K562 (cell line): Measurements from ENCODE around the gene COL25A1. TPM values are rescaled to one million over a fixed set of nuclear protein-coding genes. Genes with fewer than 3 reads are reported as not detected.
A peak's percentile ranks its signal among the peaks of the same experiment; 100 is the strongest.
"Not testable (repeated sequence)": the region's sequence is repeated elsewhere in the genome, so short reads cannot be mapped to it uniquely, and the experiment has no call there.

Experiments used
- ATAC-seq: fragments of 200-7000 bp; cut with Tn5 transposase; 3 replicates; pipeline ENCODE4 v1.9.1; 2020; ENCODE audit warnings: moderate library complexity
- BruUV-seq: library from RNA; stranded (reverse); fragments of 400-500 nt; replicated peaks from 2 replicates; lab custom pipeline; 2021; lab: Mats Ljungman, UMichigan
- CTCF ChIA-PET: fragments of 300-600 bp; formaldehyde crosslinking; extraction: SDS; loops from one replicate; lab custom pipeline; 2021; ENCODE audit warnings: low intra/inter-chr PET ratio; lab: Yijun Ruan, JAX
- POLR2A ChIA-PET: fragments of 300-600, 350-650 bp; sonication (Branson Sonifier 250); formaldehyde crosslinking; extraction: SDS; loops from one replicate; lab custom pipeline; 2021; ENCODE audit warnings: antibody characterized with exemption, inconsistent platforms; lab: Yijun Ruan, JAX
- DNase-seq, 4 experiments: peaks; one replicate each; pipeline versions ENCODE4 v3.0.0 to v3.0.0-alpha.2; 2011 to 2018; ENCODE audit warnings: low spot score in 3 of 4, mixed read lengths in 3 of 4; ENCODE audit errors: extremely low read depth in 1 of 4
- FAIRE-seq: peaks from 2 replicates; lab custom pipeline; 2011; peaks lifted over from hg19 to GRCh38; lab: Jason Lieb, UNC
- H2AFZ ChIP-seq: 2 replicates; pipeline ENCODE4 v1.6.0; 2011; ENCODE audit warnings: low read depth, low read length, control low read depth, inconsistent platforms
- H3K27ac ChIP-seq: fragments of 200-600 bp; 3 replicates; pipeline ENCODE4 v1.8.0; 2011; ENCODE audit warnings: low read depth, mild to moderate bottlenecking, control low read depth, inconsistent platforms, low read length, moderate library complexity, mixed read lengths; ENCODE audit errors: extremely low read depth
- H3K27me3 ChIP-seq, 2 experiments: fragments of 300-600 bp in 1 of 2; 2 replicates in 1 of 2; 3 replicates in 1 of 2; pipeline versions ENCODE4 v1.6.0 to v1.8.0; 2011; ENCODE audit warnings: inconsistent platforms in 2 of 2, low read length in 2 of 2, mild to moderate bottlenecking in 1 of 2, mixed read lengths in 1 of 2, moderate library complexity in 1 of 2; ENCODE audit not compliant: control insufficient read depth in 2 of 2, insufficient read depth in 2 of 2
- H3K36me3 ChIP-seq: fragments of 300-600 bp; 3 replicates; pipeline ENCODE4 v1.8.0; 2011; ENCODE audit warnings: mild to moderate bottlenecking, low read length, inconsistent platforms; ENCODE audit not compliant: control insufficient read depth, insufficient read depth
- H3K4me1 ChIP-seq, 2 experiments: fragments of 200-600 bp in 1 of 2; replicated peaks in 1 of 2; 2 replicates in 1 of 2; 3 replicates in 1 of 2; pipeline versions ENCODE4 v1.5.1 to v1.8.0; 2011; ENCODE audit warnings: inconsistent platforms in 2 of 2, low read length in 2 of 2, mild to moderate bottlenecking in 1 of 2, mixed read lengths in 1 of 2, moderate library complexity in 1 of 2; ENCODE audit not compliant: control insufficient read depth in 2 of 2, insufficient read depth in 2 of 2
- H3K4me2 ChIP-seq: 2 replicates; pipeline ENCODE4 v1.6.1; 2011; ENCODE audit warnings: low read length, control low read depth, inconsistent platforms, mixed read lengths; ENCODE audit not compliant: insufficient read depth
- H3K4me3 ChIP-seq: fragments of 200-600 bp; sonication (generic), shearing (Covaris generic); 2 replicates; pipeline ENCODE4 v1.5.1; 2016; ENCODE audit warnings: control low read depth, inconsistent platforms
- H3K79me2 ChIP-seq: fragments of 200-600 bp; 3 replicates; pipeline ENCODE4 v1.8.0; 2011; ENCODE audit warnings: low read length, inconsistent platforms; ENCODE audit not compliant: control insufficient read depth, insufficient read depth
- H3K9ac ChIP-seq, 2 experiments: 2 replicates each; pipeline versions ENCODE4 v1.6.0 to v1.6.1; 2011; ENCODE audit warnings: low read depth in 2 of 2, low read length in 2 of 2, control low read depth in 1 of 2, inconsistent platforms in 1 of 2, mild to moderate bottlenecking in 1 of 2, mixed read lengths in 1 of 2; ENCODE audit not compliant: insufficient read depth in 1 of 2
- H3K9me1 ChIP-seq: one replicate; pipeline ENCODE4 v1.6.0; 2011; ENCODE audit warnings: inconsistent platforms, mild to moderate bottlenecking, low read length, moderate library complexity; ENCODE audit not compliant: control insufficient read depth, insufficient read depth
- H3K9me3 ChIP-seq: replicated peaks from 2 replicates; pipeline ENCODE4 v1.5.1; 2011; ENCODE audit warnings: low read depth, low read length, inconsistent platforms; ENCODE audit not compliant: control insufficient read depth, insufficient read depth
- H4K20me1 ChIP-seq: replicated peaks from 2 replicates; pipeline ENCODE4 v1.6.1; 2011; ENCODE audit warnings: low read length, inconsistent platforms, mixed read lengths; ENCODE audit not compliant: control insufficient read depth, insufficient read depth
- BCOR ChIP-seq: fragments of 450-650 bp; IDR thresholded peaks from 2 replicates; pipeline ENCODE4 v1.6.1; 2016
- KDM4B ChIP-seq, 2 experiments: fragments of 450-650 bp in 1 of 2; sonication (generic) in 1 of 2; IDR thresholded peaks; 2 replicates each; pipeline ENCODE4 v1.6.1; 2016 to 2017; ENCODE audit warnings: borderline replicate concordance in 2 of 2, antibody characterized with exemption in 1 of 2, low read depth in 1 of 2, mild to moderate bottlenecking in 1 of 2
- NEUROD1 ChIP-seq: fragments of 150-350 bp; IDR thresholded peaks from 2 replicates; pipeline ENCODE4 v1.6.1; 2014; ENCODE audit warnings: borderline replicate concordance, low read length, low read depth; ENCODE audit not compliant: partially characterized antibody
- NFIC ChIP-seq: fragments of 450-650 bp; IDR thresholded peaks from 2 replicates; pipeline ENCODE4 v1.6.1; 2017; ENCODE audit warnings: mild to moderate bottlenecking, inconsistent platforms
- RBM22 ChIP-seq: fragments of 200-400 bp; formaldehyde crosslinking; IDR thresholded peaks from 2 replicates; pipeline ENCODE4 v1.6.1; 2018; ENCODE audit warnings: low read length, low read depth; ENCODE audit not compliant: poor library complexity, severe bottlenecking
- SIN3B ChIP-seq: fragments of 450-650 bp; IDR thresholded peaks from 2 replicates; pipeline ENCODE4 v1.6.1; 2017; ENCODE audit warnings: low read depth, mild to moderate bottlenecking, moderate library complexity
- ZNF165 ChIP-seq: fragments of 250-450 bp; sonication (Bioruptor Pico); IDR thresholded peaks from 2 replicates; pipeline ENCODE4 v1.4.0; 2020; ENCODE audit warnings: borderline replicate concordance
- ZNF175 ChIP-seq: fragments of 200-800 bp; sonication (Bioruptor generic); IDR thresholded peaks from 2 replicates; pipeline ENCODE4 v1.6.1; 2016; ENCODE audit warnings: low read depth, mild to moderate bottlenecking, missing genetic modification characterization, missing compliant biosample characterization
- ZNF212 ChIP-seq: fragments of 450-650 bp; formaldehyde crosslinking; IDR thresholded peaks from 2 replicates; pipeline ENCODE4 v1.4.0; 2020; ENCODE audit warnings: mild to moderate bottlenecking
- ZNF280B ChIP-seq: fragments of 250-450 bp; sonication (Bioruptor Pico); IDR thresholded peaks from 2 replicates; pipeline ENCODE4 v1.5.1; 2021; ENCODE audit warnings: mild to moderate bottlenecking
- ZNF707 ChIP-seq: fragments of 250-450 bp; sonication (Bioruptor Pico); conservative IDR thresholded peaks from 2 replicates; pipeline ENCODE4 v1.8.0; 2022; ENCODE audit warnings: inconsistent platforms, mild to moderate bottlenecking, moderate library complexity
- WGBS: fragments of 100-300 bp; shearing (Covaris generic); methylation state at CpG from one replicate; pipeline ENCODE4 v1.1.6; 2016; ENCODE audit warnings: low coverage, mixed read lengths; ENCODE audit not compliant: insufficient coverage; ENCODE audit errors: missing lambda C conversion rate; 5-methylcytosine and 5-hydroxymethylcytosine counted together
- in situ Hi-C: fragments of 300-500 bp; cut with MboI; formaldehyde crosslinking; loops from 4 replicates; pipeline ENCODE4 v1.15.0; 2018; ENCODE audit warnings: inconsistent platforms, mixed read lengths
- intact Hi-C: fragments of 100-400 bp; cut with micrococcal nuclease; formaldehyde crosslinking; loops from 2 replicates; pipeline ENCODE4 v1.14.2; 2022
- polyA plus RNA-seq, 8 experiments: library from polyadenylated mRNA; depleted of rRNA in 4 of 8; stranded (reverse) in 5 of 8; unstranded in 3 of 8; fragments of >200 nt; fragmentation: Nextera tagmentation in 2 of 8; fragmentation: Illumina TruSeq in 1 of 8; extraction: Ambion mirVana in 2 of 8; extraction: Trizol in 1 of 8; gene quantifications; 2 replicates each; pipeline versions ENCODE4 v1.2.1 to v1.2.3, GENCODE V29; 2011 to 2014; ENCODE audit warnings: inconsistent platforms in 1 of 8, missing spikeins in 1 of 8
- total RNA-seq, 7 experiments: library from RNA; depleted of rRNA in 6 of 7; stranded (reverse); fragments of >200 nt in 6 of 7; fragmentation: Illumina TruSeq in 2 of 7; extraction: Trizol in 2 of 7; gene quantifications; 2 replicates each; pipeline versions ENCODE4 v1.2.1 to v1.2.3, GENCODE V29; 2011 to 2021; ENCODE audit warnings: low replicate concordance in 1 of 7

The COL25A1 gene
- total and polyA plus RNA-seq, 9 of the 15 experiments (the other 6 are each of a cell fraction or from before 2014, with no cell fraction given): 0.03 to 0.62 (median 0.27) TPM

- BruUV-seq, in situ Hi-C loops, DNase-seq, FAIRE-seq, POLR2A ChIA-PET, H3K4me1 ChIP-seq, H3K36me3 ChIP-seq, H3K9me3 ChIP-seq, H3K79me2 ChIP-seq, H4K20me1 ChIP-seq, H3K4me3 ChIP-seq, CTCF ChIA-PET, H3K27ac ChIP-seq, H3K4me2 ChIP-seq, H2AFZ ChIP-seq, H3K9ac ChIP-seq, H3K27me3 ChIP-seq, intact Hi-C loops, ATAC-seq, H3K9me1 ChIP-seq: not testable (repeated sequence)
- no CpG with 5 or more reads among the region's 2 CpGs for WGBS
- TF ChIP-seq NFIC: peak; percentile 69
These were observed 194.2 kb downstream of the COL25A1 start for GRCh38 chr4:109108215-109108614.

- Histone ChIP-seq H3K79me2 (no peaks in the 10 kb centered on the region), H4K20me1 (no peaks in the 10 kb centered on the region), H3K9me1 (no peaks in the 10 kb centered on the region), H3K4me2 (no peak overlapping the region), H3K9ac (no peak overlapping the region), H3K4me3 (no peak overlapping the region), H3K27me3 (no peaks in the 10 kb centered on the region), H3K27ac (no peak overlapping the region), H3K36me3 (no peaks in the 10 kb centered on the region), H2AFZ (no peak overlapping the region), H3K9me3 (no peaks in the 10 kb centered on the region), H3K4me1 (no peaks in the 10 kb centered on the region)
- BruUV-seq: no TSS peak
- TF ChIP-seq ZNF212 (CRISPR knock-in tag): no peak
- no peak for TF ChIP-seq BCOR
- TF ChIP-seq ZNF707 (CRISPR knock-in tag): no peak
- no peak for TF ChIP-seq SIN3B
- TF ChIP-seq NEUROD1: no peak
- TF ChIP-seq KDM4B (IDR thresholded peaks at IDR 0.05; ENCODE audit: borderline replicate concordance in 2 of 2, low read depth in 1 of 2): no peak
- TF ChIP-seq ZNF175 (CRISPR knock-in tag): no peak
- no peak for TF ChIP-seq RBM22
- TF ChIP-seq ZNF165 (CRISPR knock-in tag): no peak
- no peak for TF ChIP-seq ZNF280B (CRISPR knock-in tag)
- ChIA-PET POLR2A (interaction anchor here (1.5 kb wide), 1 partner anchor 22 kb away, joined by 4 read pairs; no protein-coding TSS in a partner anchor), CTCF (no interaction called here)
- FAIRE-seq: no peak
- ATAC-seq: no peak
- intact Hi-C loops: no loop called here
- WGBS: 82% methylated on average over 1 of the region's 1 CpG
- no peak for DNase-seq
- in situ Hi-C loops: no loop called here
These were observed 208.4 kb downstream of the COL25A1 start for GRCh38 chr4:109094056-109094455.
